ENCODE results near the gene LDB1.

LDB1 gene

GRCh38 chr10:102059987-102060386, 60.2 kb downstream of the LDB1 start:
- DNase-seq = no peak
